ENCODE measurements around the gene EGFL7. TPM values are rescaled to one million over a fixed set of nuclear protein-coding genes. Genes with fewer than 3 reads are reported as not detected.

Gene EGFL7
- polyA plus RNA-seq, 5 donors, result 60.3 to 160 (median 86.2) TPM

DNA sequence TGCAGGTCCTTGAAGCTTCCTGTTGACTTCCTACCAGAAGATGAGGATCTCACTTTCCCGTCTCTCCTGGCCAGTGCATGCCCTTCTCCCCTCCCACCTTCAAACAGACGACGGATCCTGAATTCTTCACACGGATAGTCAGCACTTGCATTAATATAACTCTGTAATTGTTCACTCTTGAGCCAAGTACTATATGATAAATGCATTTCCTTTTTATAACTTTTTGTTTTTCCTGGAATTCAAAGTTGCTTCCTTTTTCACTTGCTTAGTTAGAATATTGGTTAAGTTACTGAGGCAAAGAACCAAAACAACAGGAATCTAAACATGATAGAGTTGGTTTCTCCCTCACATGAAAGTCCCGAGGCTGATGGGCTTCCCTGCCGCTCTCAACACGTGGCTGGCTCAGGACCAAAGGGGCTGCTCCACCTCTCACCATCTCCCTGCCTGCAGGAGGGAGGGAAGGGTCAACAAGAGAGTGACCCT lies 20.2 kb upstream of the EGFL7 start:
- DNase-seq, result no peak

DNA sequence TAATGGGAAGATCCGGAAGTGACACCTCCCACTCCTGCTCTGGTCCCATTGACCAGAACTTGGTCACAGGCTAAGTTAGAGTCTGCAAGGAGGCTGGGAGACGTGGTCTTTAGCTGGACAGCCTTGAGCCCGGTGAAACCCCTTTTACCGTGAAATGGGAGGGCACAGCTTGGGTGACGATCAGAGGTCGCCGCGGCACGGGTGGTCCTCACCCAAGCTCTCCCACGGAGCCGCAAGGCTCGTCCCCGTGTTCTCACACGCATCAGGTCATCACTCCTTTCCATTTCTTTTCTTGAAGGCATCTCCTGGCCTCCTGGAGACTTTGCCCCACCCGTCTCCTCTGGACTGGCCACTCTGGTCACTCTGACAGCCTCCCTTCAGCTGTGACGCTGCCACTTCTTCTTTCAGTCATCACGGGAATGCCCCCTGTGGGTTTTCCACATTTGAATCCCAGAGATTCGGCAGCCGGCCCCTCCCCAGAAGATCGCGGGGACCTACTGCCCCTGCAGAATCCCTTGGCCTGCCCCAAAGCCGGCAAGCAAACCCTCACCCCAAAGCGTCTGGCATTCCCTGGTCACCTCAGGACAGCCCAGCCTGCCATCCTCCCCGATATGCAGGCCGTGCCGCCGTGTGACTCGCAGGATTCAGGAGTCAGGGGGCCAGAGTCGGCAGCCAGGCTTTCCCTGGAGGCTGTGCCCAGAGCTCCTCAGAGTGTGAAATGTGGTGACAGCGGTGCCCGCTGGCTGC lies 18.9 kb upstream of the EGFL7 start:
- no peak for DNase-seq

- peak; percentile 70 to 73 for DNase-seq
Measured at GRCh38 chr9:136644343-136644592, 18.4 kb upstream of the EGFL7 start.

GRCh38 chr9:136644593-136645351 lies 17.9 kb upstream of the EGFL7 start:
- DNase-seq, result no peak

- no peak for DNase-seq
Measured at GRCh38 chr9:136645352-136645902, 17.3 kb upstream of the EGFL7 start.

GRCh38 chr9:136645903-136646754 lies 16.6 kb upstream of the EGFL7 start:
- DNase-seq, result peak; percentile 64 to 67

- DNase-seq, result no peak
Measured at GRCh38 chr9:136646827-136647711, 15.6 kb upstream of the EGFL7 start.

DNA sequence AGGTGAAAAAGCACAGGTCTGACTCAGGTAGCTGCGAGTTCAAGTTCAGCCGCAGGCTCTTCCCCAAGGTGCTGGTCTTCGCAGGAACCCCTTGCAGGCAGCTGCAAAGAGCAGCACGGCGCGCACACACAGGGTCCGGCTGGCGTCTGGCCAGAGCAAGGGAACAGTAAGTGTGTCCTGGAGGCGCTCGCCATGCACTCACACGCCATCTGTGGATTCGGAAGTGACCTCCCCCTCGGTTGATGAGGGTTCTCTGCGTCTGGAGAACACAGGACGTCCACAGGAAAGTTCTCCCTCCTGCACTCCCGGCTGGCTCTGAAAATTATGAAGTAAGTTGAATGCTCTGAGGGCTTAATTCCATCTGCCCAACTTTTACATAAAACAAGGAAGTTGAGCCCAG lies 14.0 kb upstream of the EGFL7 start:
- DNase-seq, result no peak

DNA sequence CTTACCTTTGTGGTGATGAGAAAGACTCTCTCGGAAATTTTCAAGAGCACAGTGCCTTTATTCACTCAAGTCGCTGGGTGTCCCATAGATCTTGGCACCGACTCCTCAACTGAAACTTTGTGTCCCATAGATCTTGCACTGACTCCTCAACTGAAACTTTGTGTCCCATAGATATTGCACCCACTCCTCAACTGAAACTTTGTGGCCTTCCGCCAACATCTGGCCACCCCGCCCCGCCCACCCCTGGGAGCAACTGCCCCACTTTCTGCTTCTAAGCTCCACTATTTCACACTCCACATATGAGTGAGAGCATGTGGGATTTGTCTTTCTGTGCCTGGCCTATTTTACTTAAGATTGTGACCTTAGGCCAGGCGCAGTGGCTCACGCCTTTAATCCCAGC lies 12.7 kb upstream of the EGFL7 start:
- no peak for DNase-seq

DNA sequence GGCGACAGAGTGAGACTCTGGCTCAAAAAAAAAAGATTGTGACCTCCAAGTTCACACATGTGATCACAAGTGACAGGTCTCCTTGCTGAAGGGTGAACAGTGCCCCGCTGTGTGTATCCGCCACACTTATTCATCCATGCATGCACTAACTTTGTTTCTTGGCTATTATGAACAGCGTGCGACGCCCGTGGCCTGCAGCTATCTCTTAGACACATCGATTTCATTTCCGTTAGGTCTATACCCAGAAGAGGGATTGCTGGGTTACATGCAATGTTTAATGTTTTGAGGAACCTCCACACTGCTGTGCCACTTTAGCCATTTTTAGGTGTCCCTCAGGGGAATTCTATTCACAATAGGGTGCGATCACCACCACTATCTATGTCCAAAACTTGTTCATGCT lies 12.1 kb upstream of the EGFL7 start:
- no peak for DNase-seq

DNA sequence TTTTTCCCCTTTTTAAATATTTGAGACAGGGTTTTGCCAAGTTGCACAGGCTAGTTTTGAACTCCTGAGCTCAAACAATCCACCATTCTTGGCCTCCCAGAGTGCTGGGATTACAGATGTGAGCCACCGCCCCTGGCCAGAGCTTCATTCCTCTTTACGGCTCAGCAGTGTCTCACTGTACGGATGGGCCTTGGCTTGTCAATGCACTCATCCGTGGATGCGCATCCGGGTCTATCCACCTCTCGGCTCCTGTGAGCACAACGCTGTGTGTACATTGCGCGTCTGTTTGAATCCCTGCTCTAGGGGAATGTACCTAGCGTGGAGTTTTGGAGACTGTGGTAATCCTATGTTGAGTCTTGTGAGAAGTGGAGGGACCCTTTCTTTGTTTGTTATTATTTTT lies 10.9 kb upstream of the EGFL7 start:
- DNase-seq, result no peak

- DNase-seq, result no peak
Measured at GRCh38 chr9:136653323-136654079, 9.2 kb upstream of the EGFL7 start.

DNA sequence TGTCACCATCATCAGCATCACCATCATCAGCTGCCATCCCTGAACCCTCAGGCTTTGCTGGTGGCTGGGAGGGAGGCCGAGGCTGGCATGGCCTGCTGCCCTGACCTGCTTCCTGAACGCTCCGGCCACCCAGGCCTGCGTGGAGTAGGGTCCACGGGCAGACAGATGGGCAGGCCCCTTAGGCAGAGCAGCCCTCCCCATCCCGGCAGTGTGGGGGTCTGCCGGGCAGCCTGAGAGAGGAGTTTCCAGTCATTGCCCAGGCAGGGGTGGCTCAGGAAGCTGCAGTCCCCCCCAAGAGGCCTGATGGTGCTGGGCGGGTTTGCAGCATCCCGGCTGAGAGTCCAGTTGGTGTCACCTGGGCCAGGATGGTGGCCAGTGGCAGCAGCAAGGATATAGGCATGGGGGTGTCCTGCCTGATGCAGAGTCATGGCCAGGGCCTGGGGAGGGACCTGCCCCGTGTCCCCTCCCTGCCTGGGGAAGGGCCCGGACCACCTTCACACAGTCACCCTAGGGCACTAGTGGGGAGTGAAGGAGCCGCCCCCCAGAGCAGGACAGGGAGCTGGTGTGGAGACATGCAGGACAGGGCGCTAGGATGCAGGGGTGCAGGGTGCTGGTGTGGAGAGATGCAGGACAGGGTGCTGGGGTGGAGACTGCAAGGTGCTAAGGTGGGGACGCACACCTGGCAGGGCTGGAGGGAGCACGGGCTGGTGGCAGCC lies 7.7 kb upstream of the EGFL7 start:
- no peak for DNase-seq

- DNase-seq, result no peak
Measured at GRCh38 chr9:136655536-136656182, 7.1 kb upstream of the EGFL7 start.

DNA sequence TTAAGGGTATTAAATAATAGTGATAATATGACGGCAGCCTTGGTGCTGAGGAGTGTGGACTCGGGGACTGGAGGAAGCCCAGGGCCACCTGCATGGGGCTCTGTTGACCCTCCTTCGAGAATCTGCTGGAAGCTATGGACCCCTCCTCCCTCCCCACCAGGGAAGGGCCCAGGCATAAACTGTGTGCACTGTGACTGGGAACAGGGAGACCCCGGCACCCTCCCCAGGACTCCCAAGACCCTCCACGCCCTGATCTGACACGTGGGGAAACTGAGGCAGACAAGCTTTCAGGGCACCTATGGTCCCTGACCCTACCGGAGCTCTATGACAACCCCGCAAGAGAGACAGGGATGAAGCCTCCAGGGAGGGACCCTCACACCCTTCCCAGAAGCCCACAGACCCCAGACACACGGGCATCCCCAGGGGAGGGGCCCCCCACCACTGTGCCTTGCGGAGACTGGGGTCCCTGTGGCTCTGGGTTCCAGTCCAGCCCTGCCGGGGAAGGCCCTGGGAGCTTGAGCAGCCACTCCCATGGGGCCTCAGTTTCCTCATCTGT lies 6.5 kb upstream of the EGFL7 start:
- DNase-seq, result no peak

DNA sequence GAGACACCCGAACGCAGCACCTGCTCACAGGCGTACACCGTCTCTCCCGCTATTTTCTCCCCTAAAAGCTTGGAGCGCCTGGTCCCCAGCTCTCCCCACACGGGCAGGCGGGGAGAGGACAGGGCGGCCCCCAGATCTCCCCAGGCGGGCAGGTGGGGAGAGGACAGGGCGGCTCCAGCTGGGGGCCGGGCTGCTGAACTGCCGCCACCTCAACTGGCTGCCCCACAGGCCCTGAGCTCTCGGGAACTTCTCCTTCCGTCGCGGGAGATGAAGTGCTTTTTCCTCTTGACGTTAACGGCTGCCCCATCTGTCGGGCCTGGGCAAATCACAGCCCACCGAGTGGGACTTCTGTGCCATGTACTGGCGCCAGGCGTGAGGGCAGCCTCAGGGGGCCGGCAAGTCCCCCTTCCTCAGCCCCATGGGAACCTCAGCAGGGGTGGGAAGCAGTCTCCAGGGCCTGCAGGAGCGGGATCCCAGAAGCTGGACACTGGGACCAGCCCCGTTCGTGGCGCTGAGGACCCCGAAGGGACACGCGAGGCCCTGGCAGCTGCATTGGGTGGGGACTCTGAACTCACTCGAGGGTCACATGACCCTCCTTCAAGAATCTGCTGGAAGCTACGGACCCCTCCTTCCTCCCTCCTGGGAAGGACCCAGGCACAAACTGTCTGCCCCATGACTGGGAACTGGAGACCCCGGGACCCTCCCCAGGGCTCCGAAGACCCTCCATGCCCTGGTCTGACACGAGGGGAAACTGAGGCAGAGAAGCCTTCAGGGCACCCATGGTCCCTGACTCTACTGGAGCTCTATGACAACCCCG lies 5.7 kb upstream of the EGFL7 start:
- no peak for DNase-seq

DNA sequence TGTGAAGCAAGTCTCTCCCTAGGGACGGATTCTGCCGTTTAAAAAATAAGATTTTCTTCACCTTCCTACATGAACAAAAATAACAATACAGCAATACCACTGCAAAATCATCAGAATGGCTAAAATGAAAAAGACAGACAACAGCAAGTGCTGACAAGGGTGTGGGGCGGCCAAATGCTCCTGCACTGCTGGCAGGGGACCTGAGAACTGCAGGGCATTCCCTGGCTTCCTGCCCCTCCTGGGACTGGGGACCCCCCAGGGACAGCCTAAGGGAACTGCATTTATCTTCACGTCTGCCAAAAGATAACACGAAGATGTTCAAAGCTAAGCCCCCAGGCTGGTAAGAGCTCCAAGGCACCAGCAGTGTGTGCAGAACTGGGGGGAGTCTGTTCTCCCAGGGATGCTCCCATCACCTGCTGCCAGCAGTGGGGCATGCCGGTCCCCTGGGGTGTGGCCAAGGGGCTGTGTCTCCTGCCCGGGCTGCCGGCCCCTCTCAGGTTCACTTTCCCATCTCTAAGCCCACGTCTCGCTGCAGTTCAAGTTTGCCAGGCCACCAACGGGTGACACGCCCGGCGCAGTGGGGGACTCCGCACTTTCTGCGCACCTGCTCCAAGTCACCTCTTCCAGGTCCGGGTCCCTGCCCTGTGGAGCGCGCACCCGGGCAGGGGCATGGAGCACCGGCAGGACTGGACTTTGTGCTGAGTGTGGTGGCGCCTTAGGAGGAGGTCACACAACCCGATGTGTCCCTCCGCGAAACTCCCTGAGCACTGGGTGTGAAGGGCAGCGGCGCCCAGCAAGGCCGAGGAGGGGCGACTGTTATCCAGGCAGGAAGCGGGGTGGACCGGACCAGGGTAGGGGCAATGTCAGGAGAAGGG lies 4.5 kb upstream of the EGFL7 start:
- DNase-seq, result no peak

Data from right lung (tissue), 5 donors.